Natural killer cell (primary cell): ENCODE measurements around the gene KRTAP10-6. TPM values are rescaled to one million over a fixed set of nuclear protein-coding genes. Genes with fewer than 3 reads are reported as not detected.

Experiments used
- ATAC-seq, 3 donors: fragments of 150-1000 bp in 2 of 3; fragments of 200-7000 bp in 1 of 3; cut with Tn5 transposase; 1 replicate in 1 of 3; 2 replicates in 2 of 3; pipeline ENCODE4 v1.10.0; 2021; ENCODE audit warnings: mild to moderate bottlenecking in 2 of 3, moderate library complexity in 2 of 3
- DNase-seq, 2 donors: peaks; one replicate each; pipeline versions ENCODE4 v3.0.0 to v3.0.0-alpha.2; 2013 to 2021; ENCODE audit warnings: mixed read lengths in 1 of 2
- H3K27ac ChIP-seq: one replicate; pipeline ENCODE4 v1.5.1; 2013; ENCODE audit warnings: mild to moderate bottlenecking, low read length
- H3K27me3 ChIP-seq: one replicate; pipeline ENCODE4 v1.6.1; 2013; ENCODE audit warnings: low read length; ENCODE audit not compliant: control insufficient read depth, insufficient read depth
- H3K36me3 ChIP-seq: one replicate; pipeline ENCODE4 v1.6.1; 2013; ENCODE audit warnings: low read length; ENCODE audit not compliant: control insufficient read depth, insufficient read depth
- H3K4me1 ChIP-seq: one replicate; pipeline ENCODE4 v1.6.1; 2013; ENCODE audit warnings: low read length; ENCODE audit not compliant: control insufficient read depth, insufficient read depth
- H3K4me3 ChIP-seq: one replicate; pipeline ENCODE4 v1.5.1; 2013; ENCODE audit warnings: low read length
- H3K9me3 ChIP-seq: one replicate; pipeline ENCODE4 v1.6.1; 2013; ENCODE audit warnings: low read length; ENCODE audit not compliant: control insufficient read depth, insufficient read depth
- H3K27ac Mint-ChIP-seq, 2 donors: one replicate each; pipeline ENCODE4 v1.8.0; 2022; ENCODE audit warnings: mild to moderate bottlenecking in 2 of 2, mixed read lengths in 2 of 2, moderate library complexity in 1 of 2
- H3K27me3 Mint-ChIP-seq, 2 donors: one replicate each; pipeline ENCODE4 v1.8.0; 2022; ENCODE audit warnings: low read depth in 2 of 2, mixed read lengths in 2 of 2
- H3K36me3 Mint-ChIP-seq: one replicate; pipeline ENCODE4 v1.8.0; 2022; ENCODE audit warnings: mixed read lengths
- H3K4me1 Mint-ChIP-seq, 2 donors: one replicate each; pipeline ENCODE4 v1.8.0; 2022; ENCODE audit warnings: mixed read lengths in 2 of 2
- H3K4me3 Mint-ChIP-seq: one replicate; pipeline ENCODE4 v1.8.0; 2022; ENCODE audit warnings: mild to moderate bottlenecking, moderate library complexity, mixed read lengths
- H3K9me3 Mint-ChIP-seq, 2 donors: one replicate each; pipeline ENCODE4 v1.8.0; 2022; ENCODE audit warnings: mixed read lengths in 2 of 2
- WGBS: methylation state at CpG from one replicate; pipeline ENCODE4 v1.1.7; 2013; ENCODE audit warnings: missing lambda C conversion rate; ENCODE audit not compliant: insufficient coverage; 5-methylcytosine and 5-hydroxymethylcytosine counted together
- intact Hi-C: fragments of 100-400 bp; cut with micrococcal nuclease; formaldehyde crosslinking; loops from one replicate; pipeline ENCODE4 v1.14.2; 2022
- total RNA-seq, 4 donors: library from RNA; stranded (reverse); fragments of 120-200 nt in 1 of 4; gene quantifications; one replicate each; pipeline versions ENCODE4 v1.2.3 to v1.2.4, GENCODE V29; 2013 to 2022
- TF ChIP-seq, protein P1 (sequence below): fragments of 200-600 bp; IDR thresholded peaks from one replicate; pipeline ENCODE4 v1.8.0; 2022; ENCODE audit warnings: antibody characterized with exemption

KRTAP10-6 gene
- total RNA-seq, 3 donors from 2014 or later (not counting 1 experiment from before 2014, with no cell fraction given): not detected

DNA sequence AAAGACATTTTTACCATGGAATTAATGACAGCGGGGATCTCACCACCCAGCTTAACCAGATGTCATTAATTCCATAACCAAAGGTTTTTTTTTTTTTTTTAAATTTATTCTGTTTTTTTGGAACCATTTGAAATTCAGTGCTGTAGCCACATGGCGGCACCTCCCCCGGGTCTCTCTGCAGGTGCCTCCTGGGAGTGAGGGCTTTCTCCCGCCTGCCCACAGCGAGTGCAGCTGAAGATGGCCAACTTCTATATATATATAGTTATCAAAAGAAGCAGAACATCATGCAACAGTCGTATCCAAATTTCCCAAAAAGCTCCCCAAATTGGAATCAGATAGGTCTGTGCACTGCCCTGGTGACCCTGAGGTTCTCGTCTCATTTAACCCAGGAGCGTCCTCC, 23.2 kb upstream of the KRTAP10-6 start:
- H3K4me3 Mint-ChIP-seq: no peak overlapping the region
- Histone ChIP-seq H3K27ac (no peak overlapping the region), H3K4me1 (peaks cover 31% of the 10 kb centered on the region), H3K4me3 (no peak overlapping the region), H3K27me3 (no peaks in the 10 kb centered on the region), H3K9me3 (peaks cover 19% of the 10 kb centered on the region), H3K36me3 (no peaks in the 10 kb centered on the region)
- no peak for ATAC-seq
- TF ChIP-seq, protein P1, sequence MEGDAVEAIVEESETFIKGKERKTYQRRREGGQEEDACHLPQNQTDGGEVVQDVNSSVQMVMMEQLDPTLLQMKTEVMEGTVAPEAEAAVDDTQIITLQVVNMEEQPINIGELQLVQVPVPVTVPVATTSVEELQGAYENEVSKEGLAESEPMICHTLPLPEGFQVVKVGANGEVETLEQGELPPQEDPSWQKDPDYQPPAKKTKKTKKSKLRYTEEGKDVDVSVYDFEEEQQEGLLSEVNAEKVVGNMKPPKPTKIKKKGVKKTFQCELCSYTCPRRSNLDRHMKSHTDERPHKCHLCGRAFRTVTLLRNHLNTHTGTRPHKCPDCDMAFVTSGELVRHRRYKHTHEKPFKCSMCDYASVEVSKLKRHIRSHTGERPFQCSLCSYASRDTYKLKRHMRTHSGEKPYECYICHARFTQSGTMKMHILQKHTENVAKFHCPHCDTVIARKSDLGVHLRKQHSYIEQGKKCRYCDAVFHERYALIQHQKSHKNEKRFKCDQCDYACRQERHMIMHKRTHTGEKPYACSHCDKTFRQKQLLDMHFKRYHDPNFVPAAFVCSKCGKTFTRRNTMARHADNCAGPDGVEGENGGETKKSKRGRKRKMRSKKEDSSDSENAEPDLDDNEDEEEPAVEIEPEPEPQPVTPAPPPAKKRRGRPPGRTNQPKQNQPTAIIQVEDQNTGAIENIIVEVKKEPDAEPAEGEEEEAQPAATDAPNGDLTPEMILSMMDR: no peak
- peaks cover 25 to 44% of the 10 kb centered on the region in 2 donors for H3K4me1 Mint-ChIP-seq
- intact Hi-C loops: no loop called here
- H3K27ac Mint-ChIP-seq: no peak overlapping the region
- peaks cover 0 to 2% of the 10 kb centered on the region in 2 donors for H3K27me3 Mint-ChIP-seq
- peaks cover 17% of the 10 kb centered on the region for H3K36me3 Mint-ChIP-seq
- WGBS: 88% methylated on average over 5 of the region's 8 CpGs
- DNase-seq: no peak
- H3K9me3 Mint-ChIP-seq: peaks cover 2 to 18% of the 10 kb centered on the region in 2 donors

GRCh38 chr21:44614961-44615391, 22.7 kb upstream of the KRTAP10-6 start:
- Mint-ChIP-seq H3K9me3 (peaks cover 2 to 15% of the 10 kb centered on the region in 2 donors), H3K4me1 (peaks cover 24 to 41% of the 10 kb centered on the region in 2 donors), H3K27ac (no peak overlapping the region), H3K36me3 (peaks cover 13% of the 10 kb centered on the region), H3K4me3 (no peak overlapping the region), H3K27me3 (peaks cover 0 to 2% of the 10 kb centered on the region in 2 donors)
- Histone ChIP-seq H3K27ac (no peak overlapping the region), H3K27me3 (no peaks in the 10 kb centered on the region), H3K4me3 (no peak overlapping the region), H3K4me1 (peaks cover 31% of the 10 kb centered on the region), H3K9me3 (peaks cover 23% of the 10 kb centered on the region), H3K36me3 (no peaks in the 10 kb centered on the region)
- 95% methylated on average over 28 of the region's 28 CpGs for WGBS
- TF ChIP-seq, protein P1: no peak
- DNase-seq: no peak
- ATAC-seq: no peak
- intact Hi-C loops: no loop called here

DNA sequence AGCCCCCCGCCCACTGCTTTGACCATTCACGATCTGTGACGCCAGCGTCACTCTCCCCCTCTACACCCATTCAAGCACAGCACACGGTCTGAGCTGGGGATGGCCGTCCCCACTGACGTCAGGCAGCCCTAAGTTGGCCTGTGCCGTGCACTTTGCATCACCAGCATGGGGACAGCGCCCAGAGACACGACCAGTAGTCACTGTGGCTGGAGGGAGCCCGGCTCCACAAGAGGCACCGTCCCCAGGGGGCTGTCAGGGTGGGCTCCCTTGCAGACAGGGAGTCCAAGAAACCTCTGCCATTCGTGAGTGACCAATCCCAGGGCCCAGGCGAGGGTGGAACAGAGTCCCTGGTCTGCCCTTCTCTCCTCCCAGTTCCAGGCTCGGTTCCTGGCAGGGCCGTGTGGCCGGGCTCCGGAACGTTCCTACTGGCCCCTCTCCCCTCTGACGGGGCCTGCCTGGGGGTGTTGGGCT, 21.9 kb upstream of the KRTAP10-6 start:
- DNase-seq (no peak), ATAC-seq (no peak)
- Mint-ChIP-seq H3K27me3 (peaks cover 5 to 6% of the 10 kb centered on the region in 2 donors), H3K4me3 (no peak overlapping the region), H3K27ac (no peak overlapping the region), H3K36me3 (peaks cover 13% of the 10 kb centered on the region), H3K9me3 (peaks cover 0 to 14% of the 10 kb centered on the region in 2 donors), H3K4me1 (peaks cover 16 to 33% of the 10 kb centered on the region in 2 donors)
- TF ChIP-seq, protein P1: no peak
- H3K4me3 ChIP-seq: no peak overlapping the region
- H3K27ac ChIP-seq: no peak overlapping the region
- H3K36me3 ChIP-seq: no peaks in the 10 kb centered on the region
- H3K9me3 ChIP-seq: peaks cover 27% of the 10 kb centered on the region
- 85% methylated on average over 20 of the region's 20 CpGs for WGBS
- H3K27me3 ChIP-seq: no peaks in the 10 kb centered on the region
- intact Hi-C loops: no loop called here
- H3K4me1 ChIP-seq: peaks cover 29% of the 10 kb centered on the region
